GM12878 (cell line): Measurements from ENCODE around the gene XPO1. TPM values are rescaled to one million over a fixed set of nuclear protein-coding genes. Genes with fewer than 3 reads are reported as not detected.

Source experiments
- ATAC-seq: fragments of 200-7000 bp; cut with Tn5 transposase; 3 replicates; pipeline ENCODE4 v1.9.1; 2020; ENCODE audit warnings: mild to moderate bottlenecking, moderate library complexity
- BruUV-seq: library from RNA; stranded (reverse); fragments of 400-500 nt; replicated peaks from 2 replicates; lab custom pipeline; 2021; lab: Mats Ljungman, UMichigan
- CTCF ChIA-PET: fragments of 300-600 bp; sonication (Branson Sonifier 250); formaldehyde crosslinking; extraction: SDS; loops from one replicate; lab custom pipeline; 2021; ENCODE audit warnings: inconsistent platforms; lab: Yijun Ruan, JAX
- POLR2A ChIA-PET: fragments of 350-600 bp; formaldehyde crosslinking; extraction: SDS; loops from one replicate; lab custom pipeline; 2021; ENCODE audit warnings: inconsistent platforms; lab: Charles Lee
- RAD21 ChIA-PET: fragments of 300-600 bp; sonication (Branson Sonifier 250); formaldehyde crosslinking; loops from one replicate; lab custom pipeline; 2023; ENCODE audit warnings: antibody characterized with exemption; ENCODE audit not compliant: unreplicated experiment; lab: Charles Lee
- SMC1A ChIA-PET: fragments of 300-600 bp; sonication (Branson Sonifier 250); formaldehyde crosslinking; loops from one replicate; lab custom pipeline; 2023; ENCODE audit not compliant: unreplicated experiment, uncharacterized antibody; lab: Charles Lee
- DNase-seq: peaks from one replicate; pipeline ENCODE4 v3.0.0-alpha.2; 2011; ENCODE audit warnings: low read depth, low spot score
- FAIRE-seq: peaks from 3 replicates; lab custom pipeline; 2011; peaks lifted over from hg19 to GRCh38; lab: Jason Lieb, UNC
- H2AFZ ChIP-seq: 2 replicates; pipeline ENCODE4 v1.6.0; 2011; ENCODE audit warnings: low read depth, low read length, control low read depth; ENCODE audit not compliant: control insufficient read depth
- H3K27ac ChIP-seq: 2 replicates; pipeline ENCODE4 v1.5.1; 2011; ENCODE audit warnings: control low read depth; ENCODE audit not compliant: control insufficient read depth, insufficient read depth
- H3K27me3 ChIP-seq, 2 experiments: replicated peaks in 1 of 2; 2 replicates each; pipeline versions ENCODE4 v1.6.0 to v1.6.1; 2011; ENCODE audit warnings: low read length in 1 of 2; ENCODE audit not compliant: control insufficient read depth in 2 of 2, insufficient read depth in 2 of 2
- H3K36me3 ChIP-seq, 2 experiments: 2 replicates each; pipeline ENCODE4 v1.5.1; 2011; ENCODE audit warnings: low read length in 1 of 2; ENCODE audit not compliant: control insufficient read depth in 2 of 2, insufficient read depth in 2 of 2
- H3K4me1 ChIP-seq: 2 replicates; pipeline ENCODE4 v1.6.1; 2011; ENCODE audit warnings: mild to moderate bottlenecking, low read length, moderate library complexity, mixed read lengths; ENCODE audit not compliant: control insufficient read depth, insufficient read depth
- H3K4me2 ChIP-seq: 2 replicates; pipeline ENCODE4 v1.6.0; 2011; ENCODE audit warnings: control low read depth; ENCODE audit not compliant: control insufficient read depth, insufficient read depth
- H3K4me3 ChIP-seq: fragments of 200-600 bp; sonication (generic); 2 replicates; pipeline ENCODE4 v1.5.1; 2016
- H3K79me2 ChIP-seq: 2 replicates; pipeline ENCODE4 v1.6.0; 2011; ENCODE audit warnings: low read length; ENCODE audit not compliant: control insufficient read depth, insufficient read depth
- H3K9ac ChIP-seq: 2 replicates; pipeline ENCODE4 v1.8.0; 2011; ENCODE audit warnings: low read length, control low read depth, mixed read lengths; ENCODE audit not compliant: control insufficient read depth, insufficient read depth
- H3K9me3 ChIP-seq: replicated peaks from 3 replicates; pipeline ENCODE4 v1.5.1; 2011; ENCODE audit warnings: mild to moderate bottlenecking, low read length; ENCODE audit not compliant: control insufficient read depth, insufficient read depth
- H4K20me1 ChIP-seq: 2 replicates; pipeline ENCODE4 v1.6.0; 2011; ENCODE audit not compliant: control insufficient read depth, insufficient read depth
- CREM ChIP-seq: IDR thresholded peaks from 2 replicates; pipeline ENCODE4 v1.6.1; 2014; ENCODE audit warnings: antibody characterized with exemption, low read depth
- IKZF1 ChIP-seq: fragments of 450-650 bp; conservative IDR thresholded peaks from 2 replicates; pipeline ENCODE4 v1.6.1; 2017; ENCODE audit warnings: antibody characterized with exemption, mild to moderate bottlenecking
- NFYA ChIP-seq: IDR thresholded peaks from 2 replicates; pipeline ENCODE4 v1.6.1; 2011; ENCODE audit warnings: low read depth, mild to moderate bottlenecking, low read length, improper control_type of control experiment, borderline replicate concordance
- RBBP5 ChIP-seq: fragments of 200-600 bp; sonication (generic); conservative IDR thresholded peaks from 2 replicates; pipeline ENCODE4 v1.6.1; 2016
- SP1 ChIP-seq: IDR thresholded peaks from one replicate; pipeline ENCODE4 v1.6.1; 2011; ENCODE audit warnings: low read depth, low read length
- STAT3 ChIP-seq: IDR thresholded peaks from 2 replicates; pipeline ENCODE4 v1.6.1; 2011; ENCODE audit warnings: low read depth, low read length, improper control_type of control experiment
- ZSCAN29 ChIP-seq: fragments of 450-650 bp; IDR thresholded peaks from 2 replicates; pipeline ENCODE4 v1.6.1; 2017; ENCODE audit warnings: mild to moderate bottlenecking, moderate library complexity
- WGBS: methylation state at CpG from one replicate; pipeline ENCODE4 v1.1.6; 2016; ENCODE audit warnings: low lambda C conversion rate; ENCODE audit not compliant: insufficient replicate concordance, insufficient coverage; ENCODE audit errors: missing lambda C conversion rate; 5-methylcytosine and 5-hydroxymethylcytosine counted together
- in situ Hi-C: fragments of 300-500 bp; cut with MboI; formaldehyde crosslinking; loops from 9 replicates; pipeline ENCODE4 v1.14.3; 2018; ENCODE audit warnings: mixed read lengths
- intact Hi-C: fragments of 100-400 bp; cut with micrococcal nuclease; formaldehyde crosslinking; loops from one replicate; pipeline ENCODE4 v1.14.2; 2022; ENCODE audit not compliant: unreplicated experiment
- polyA plus RNA-seq, 11 experiments: library from polyadenylated mRNA; depleted of rRNA in 4 of 11; unstranded in 6 of 11; stranded (reverse) in 5 of 11; fragments of >200 nt; fragmentation: Nextera tagmentation in 4 of 11; fragmentation: Illumina TruSeq in 1 of 11; extraction: Ambion mirVana in 4 of 11; extraction: Trizol in 1 of 11; gene quantifications; 1 replicate in 1 of 11; 2 replicates in 10 of 11; pipeline versions ENCODE4 v1.2.1 to v1.2.3, GENCODE V29; 2011 to 2016; ENCODE audit warnings: inconsistent platforms in 2 of 11, missing spikeins in 2 of 11, low read depth in 1 of 11
- total RNA-seq, 4 experiments: library from RNA; depleted of rRNA in 3 of 4; stranded (reverse); fragments of >200 nt in 3 of 4; fragmentation: Illumina TruSeq in 1 of 4; extraction: Trizol in 1 of 4; gene quantifications; 2 replicates each; pipeline versions ENCODE4 v1.2.1 to v1.2.3, GENCODE V29; 2013 to 2021

XPO1 gene
- total and polyA plus RNA-seq, 10 of the 15 experiments (the other 5 are each of a cell fraction or from before 2014, with no cell fraction given): 57.3 to 216 (median 153) TPM

GRCh38 chr2:61431345-61431744 lies 106.8 kb downstream of the XPO1 start:
- H3K4me2 ChIP-seq: no peak overlapping the region
- no peaks in the 10 kb centered on the region for H3K36me3 ChIP-seq
- no peak overlapping the region for H3K4me3 ChIP-seq
- no TSS peak for BruUV-seq
- FAIRE-seq (no peak), ATAC-seq (no peak), DNase-seq (no peak)
- H2AFZ ChIP-seq: no peak overlapping the region
- peaks cover 13% of the 10 kb centered on the region for H4K20me1 ChIP-seq
- no peaks in the 10 kb centered on the region for H3K27me3 ChIP-seq
- in situ Hi-C loops (no loop called here), intact Hi-C loops (no loop called here)
- WGBS: 100% methylated on average over 5 of the region's 5 CpGs
- CTCF ChIA-PET: interaction anchor here (0.8 to 1.8 kb wide), 5 partner anchors 10 to 82 kb away, joined by 3 to 9 read pairs (median 3); no protein-coding TSS in a partner anchor
- SMC1A ChIA-PET: interaction anchor here (0.7 to 7.1 kb wide), 6 partner anchors 11 to 104 kb away, joined by 3 to 74 read pairs (median 3); no protein-coding TSS in a partner anchor
- H3K9me3 ChIP-seq: no peaks in the 10 kb centered on the region; the same call in 2 of the 3 replicates
- H3K4me1 ChIP-seq: peaks cover 27% of the 10 kb centered on the region
- no peak overlapping the region for H3K27ac ChIP-seq
- POLR2A ChIA-PET: interaction anchor here (1.6 kb wide), 1 partner anchor 27 kb away, joined by 9 read pairs; no protein-coding TSS in a partner anchor
- no peak overlapping the region for H3K9ac ChIP-seq
- RAD21 ChIA-PET: interaction anchor here (0.6 to 2.5 kb wide), 4 partner anchors 8 to 47 kb away, joined by 3 to 7 read pairs (median 4); no protein-coding TSS in a partner anchor
- TF ChIP-seq NFYA (no peak), IKZF1 (no peak), STAT3 (no peak), ZSCAN29 (no peak), CREM (no peak), RBBP5 (no peak), SP1 (no peak)
- H3K79me2 ChIP-seq: peaks cover 78% of the 10 kb centered on the region

Other genes with a start within 250 kb of the XPO1 start
- 81.6 and 89.0 TPM in 2 replicates for gene USP34, start 67.3 kb downstream of the XPO1 start, total RNA-seq (2014; rRNA removed)
- gene USP34, start 67.3 kb downstream of the XPO1 start, total RNA-seq (2014; rRNA removed; fragmentation: Illumina TruSeq; extraction: Trizol): 81.4 and 96.3 TPM in 2 replicates
- gene USP34, start 67.3 kb downstream of the XPO1 start, total RNA-seq (2021): 71.0 and 78.8 TPM in 2 replicates
- 83.7 and 114 TPM in 2 replicates for gene USP34, start 67.3 kb downstream of the XPO1 start, polyA plus RNA-seq (2011; rRNA removed)
- 106 and 137 TPM in 2 replicates for gene USP34, start 67.3 kb downstream of the XPO1 start, polyA plus RNA-seq (2014; fragmentation: Illumina TruSeq; extraction: Trizol)
- gene USP34, start 67.3 kb downstream of the XPO1 start, polyA plus RNA-seq (2014; fragmentation: Nextera tagmentation; extraction: Ambion mirVana): 10 to 100 TPM; 26.2 to 30.6 TPM
- 40.9 and 45.4 TPM in 2 replicates for gene USP34, start 67.3 kb downstream of the XPO1 start, polyA plus RNA-seq (2014; rRNA removed)
- gene USP34, start 67.3 kb downstream of the XPO1 start, polyA plus RNA-seq (2016; fragmentation: Nextera tagmentation; extraction: Ambion mirVana): 10 to 100 TPM; 27.1 to 33.9 TPM